ENCODE results near the gene PRXL2B.

PRXL2B gene

DNA sequence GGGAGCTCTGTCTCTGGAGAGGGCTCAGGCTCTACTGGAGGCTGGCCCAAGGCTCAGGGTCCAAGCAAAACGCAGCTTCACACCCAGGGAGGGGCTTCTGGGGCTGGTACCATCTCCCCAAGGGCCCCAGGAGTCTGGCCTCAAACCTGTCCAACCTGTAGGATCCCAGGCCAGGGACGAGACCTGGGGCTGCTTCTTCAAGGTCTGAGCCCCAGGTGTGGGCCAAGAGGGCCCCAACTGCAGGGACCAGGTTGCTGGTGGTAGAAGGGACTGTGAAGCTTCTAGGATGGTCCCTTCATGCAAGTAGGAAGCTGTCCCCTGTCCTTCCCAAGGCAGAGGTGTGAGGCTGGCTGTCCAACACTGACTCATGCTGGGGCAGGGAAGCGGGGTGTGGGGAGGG lies 54.0 kb downstream of the PRXL2B start:
- Histone ChIP-seq H3K27ac (no peak overlapping the region), H3K27me3 (replicated peaks) (no peaks in the 10 kb centered on the region), H3K4me3 (ENCODE audit: low read depth, low read length) (no peak overlapping the region), H3K36me3 (replicated peaks) (no peaks in the 10 kb centered on the region)
- DNase-seq, result no peak
- in situ Hi-C loops (cut with HindIII; ENCODE audit: low pct_ligation_motif_present, low sequenced_read_pairs), result no loop called here
- TF ChIP-seq CTCF (IDR thresholded peaks at IDR 0.05; ENCODE audit: low read depth, low read length, missing control alignments), result no peak
